ENCODE data around the gene AZU1.
"Not testable (repeated sequence)": the region's sequence is repeated elsewhere in the genome, so short reads cannot be mapped to it uniquely, and the experiment has no call there.

Gene AZU1

DNA sequence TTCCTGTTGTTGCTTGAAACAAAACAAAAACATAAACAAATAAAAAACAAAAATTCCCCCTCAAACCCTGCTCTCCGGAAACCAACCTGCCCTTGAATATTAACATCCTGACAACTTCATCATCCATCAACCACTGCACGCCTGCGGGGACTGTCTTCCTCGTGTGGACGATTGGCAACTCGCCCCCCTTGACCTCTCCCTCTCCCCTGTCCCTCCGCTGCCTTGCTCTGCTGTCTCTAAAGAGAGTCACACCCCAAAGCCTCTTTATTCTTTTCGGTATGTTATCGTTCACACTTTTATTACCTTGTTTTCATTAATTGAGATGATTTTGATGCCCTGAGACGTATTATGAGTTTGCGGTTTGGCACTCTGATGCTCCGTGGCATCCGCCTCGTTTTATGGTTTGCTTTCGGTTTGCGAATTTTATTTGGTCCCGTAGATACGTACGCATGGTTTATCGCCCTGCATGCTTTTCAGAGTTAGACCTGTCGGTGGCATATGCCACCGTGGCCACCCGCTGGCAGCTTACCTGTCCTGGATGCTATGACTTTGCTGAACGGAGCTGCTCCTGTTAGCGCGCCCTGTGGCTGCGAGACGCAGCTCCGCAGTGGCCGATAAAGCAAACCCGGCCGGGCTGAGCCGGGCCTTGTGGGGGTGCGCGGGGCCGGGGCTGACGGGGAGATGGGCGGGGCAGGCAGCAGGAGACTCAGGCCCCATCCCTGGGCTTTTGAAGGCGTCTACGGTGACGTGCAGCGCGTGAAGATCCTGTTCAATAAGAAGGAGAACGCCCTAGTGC is 19.8 kb upstream of the AZU1 start:
- no peak overlapping the region for H3K4me3 ChIP-seq (ENCODE audit: low read depth, low read length)

- no peak overlapping the region for H3K4me3 ChIP-seq (ENCODE audit: low read depth, low read length)
These were observed 19.2 kb upstream of the AZU1 start for GRCh38 chr19:808423-808775.

GRCh38 chr19:810077-810855 is 17.4 kb upstream of the AZU1 start:
- no peak overlapping the region for H3K4me3 ChIP-seq (ENCODE audit: low read depth, low read length)

DNA sequence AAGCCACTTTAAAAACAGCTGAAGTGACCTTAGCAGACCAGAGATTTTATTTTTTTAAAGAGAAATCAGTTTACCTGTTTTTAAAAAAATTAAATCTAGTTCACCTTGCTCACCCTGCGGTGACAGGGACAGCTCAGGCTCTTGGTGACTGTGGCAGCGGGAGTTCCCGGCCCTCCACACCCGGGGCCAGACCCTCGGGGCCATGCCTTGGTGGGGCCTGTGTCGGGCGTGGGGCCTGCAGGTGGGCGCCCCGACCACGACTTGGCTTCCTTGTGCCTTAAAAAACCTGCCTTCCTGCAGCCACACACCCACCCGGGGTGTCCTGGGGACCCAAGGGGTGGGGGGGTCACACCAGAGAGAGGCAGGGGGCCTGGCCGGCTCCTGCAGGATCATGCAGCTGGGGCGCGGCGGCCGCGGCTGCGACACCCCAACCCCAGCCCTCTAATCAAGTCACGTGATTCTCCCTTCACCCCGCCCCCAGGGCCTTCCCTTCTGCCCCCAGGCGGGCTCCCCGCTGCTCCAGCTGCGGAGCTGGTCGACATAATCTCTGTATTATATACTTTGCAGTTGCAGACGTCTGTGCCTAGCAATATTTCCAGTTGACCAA is 16.7 kb upstream of the AZU1 start:
- H3K4me3 ChIP-seq (ENCODE audit: low read depth, low read length): no peak overlapping the region

DNA sequence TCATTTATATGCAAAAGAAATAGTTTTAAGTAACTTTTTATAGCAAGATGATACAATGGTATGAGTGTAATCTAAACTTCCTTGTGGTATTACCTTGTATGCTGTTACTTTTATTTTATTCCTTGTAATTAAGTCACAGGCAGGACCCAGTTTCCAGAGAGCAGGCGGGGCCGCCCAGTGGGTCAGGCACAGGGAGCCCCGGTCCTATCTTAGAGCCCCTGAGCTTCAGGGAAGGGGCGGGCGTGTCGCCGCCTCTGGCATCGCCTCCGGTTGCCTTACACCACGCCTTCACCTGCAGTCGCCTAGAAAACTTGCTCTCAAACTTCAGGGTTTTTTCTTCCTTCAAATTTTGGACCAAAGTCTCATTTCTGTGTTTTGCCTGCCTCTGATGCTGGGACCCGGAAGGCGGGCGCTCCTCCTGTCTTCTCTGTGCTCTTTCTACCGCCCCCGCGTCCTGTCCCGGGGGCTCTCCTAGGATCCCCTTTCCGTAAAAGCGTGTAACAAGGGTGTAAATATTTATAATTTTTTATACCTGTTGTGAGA is 16.1 kb upstream of the AZU1 start:
- no peak overlapping the region for H3K4me3 ChIP-seq (ENCODE audit: low read depth, low read length)

DNA sequence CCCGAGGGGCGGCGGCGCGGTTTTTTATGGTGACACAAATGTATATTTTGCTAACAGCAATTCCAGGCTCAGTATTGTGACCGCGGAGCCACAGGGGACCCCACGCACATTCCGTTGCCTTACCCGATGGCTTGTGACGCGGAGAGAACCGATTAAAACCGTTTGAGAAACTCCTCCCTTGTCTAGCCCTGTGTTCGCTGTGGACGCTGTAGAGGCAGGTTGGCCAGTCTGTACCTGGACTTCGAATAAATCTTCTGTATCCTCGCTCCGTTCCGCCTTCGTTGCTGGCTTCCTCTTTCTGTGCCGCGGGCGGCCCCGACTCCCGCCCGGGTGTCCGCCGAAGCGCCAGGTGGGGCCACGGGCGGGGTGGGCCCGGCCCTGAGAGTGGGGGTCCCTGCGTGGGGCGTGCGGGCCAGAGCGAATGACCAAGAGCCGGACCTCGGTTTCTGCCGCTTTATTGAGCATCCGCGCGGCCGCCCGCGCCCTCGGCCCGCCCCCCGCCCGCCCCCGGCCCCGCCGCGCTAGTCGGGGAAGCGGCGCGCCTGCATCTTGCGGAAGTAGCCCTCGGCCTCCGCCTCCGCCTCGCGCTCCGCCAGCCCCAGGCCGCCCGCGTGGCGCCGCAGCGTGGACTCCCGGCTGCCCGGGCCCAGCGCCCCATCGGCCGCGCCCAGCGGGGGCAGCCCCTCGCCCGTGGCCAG is 15.4 kb upstream of the AZU1 start:
- no peak overlapping the region for H3K4me3 ChIP-seq (ENCODE audit: low read depth, low read length)

- H3K4me3 ChIP-seq (ENCODE audit: low read depth, low read length): no peak overlapping the region
These were observed 14.9 kb upstream of the AZU1 start for GRCh38 chr19:812747-813218.

- H3K4me3 ChIP-seq (ENCODE audit: low read depth, low read length): no peak overlapping the region
These were observed 14.2 kb upstream of the AZU1 start for GRCh38 chr19:813219-814151.

GRCh38 chr19:814152-815078 is 13.2 kb upstream of the AZU1 start:
- H3K4me3 ChIP-seq (ENCODE audit: low read depth, low read length): no peak overlapping the region

- H3K4me3 ChIP-seq (ENCODE audit: low read depth, low read length): no peak overlapping the region
These were observed 12.4 kb upstream of the AZU1 start for GRCh38 chr19:815079-815774.

GRCh38 chr19:815775-816499 is 11.7 kb upstream of the AZU1 start:
- no peak overlapping the region for H3K4me3 ChIP-seq (ENCODE audit: low read depth, low read length)

GRCh38 chr19:816500-816857 is 11.2 kb upstream of the AZU1 start:
- no peak overlapping the region for H3K4me3 ChIP-seq (ENCODE audit: low read depth, low read length)

GRCh38 chr19:820212-820611 is 7.4 kb upstream of the AZU1 start:
- H3K4me3 ChIP-seq (ENCODE audit: low read depth, low read length): not testable (repeated sequence)

DNA sequence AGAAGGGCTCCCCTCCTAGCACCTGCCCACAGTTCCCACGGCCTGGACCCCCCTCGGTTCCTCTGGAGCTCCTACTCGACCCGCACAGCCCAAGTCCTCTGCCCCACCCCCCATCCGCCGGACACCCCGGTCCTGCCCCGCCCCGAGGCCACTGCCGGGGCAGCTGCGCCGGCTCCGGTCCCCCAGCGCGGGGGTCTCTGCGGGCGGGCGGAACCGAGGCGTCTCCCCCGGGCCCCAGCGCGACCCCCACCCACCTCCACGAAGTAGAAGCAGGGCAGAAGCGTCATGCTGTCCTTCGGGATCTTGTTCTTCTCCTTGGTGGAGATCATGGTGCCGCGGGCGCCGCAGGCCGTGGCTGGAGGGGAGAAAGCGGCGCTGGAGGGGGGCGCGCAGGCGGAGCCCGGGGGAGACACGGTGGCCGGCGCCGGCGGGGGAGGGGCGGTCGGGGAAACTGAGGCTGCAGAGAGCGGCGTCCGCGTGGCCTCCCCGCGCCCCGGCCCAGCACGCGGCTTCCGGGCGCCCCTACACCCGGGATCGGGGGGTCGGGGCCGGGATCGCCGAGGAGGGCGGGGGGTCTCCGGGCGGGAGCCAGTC is 6.3 kb upstream of the AZU1 start:
- peak overlapping the region; percentile 35 for H3K4me3 ChIP-seq (ENCODE audit: low read depth, low read length)

DNA sequence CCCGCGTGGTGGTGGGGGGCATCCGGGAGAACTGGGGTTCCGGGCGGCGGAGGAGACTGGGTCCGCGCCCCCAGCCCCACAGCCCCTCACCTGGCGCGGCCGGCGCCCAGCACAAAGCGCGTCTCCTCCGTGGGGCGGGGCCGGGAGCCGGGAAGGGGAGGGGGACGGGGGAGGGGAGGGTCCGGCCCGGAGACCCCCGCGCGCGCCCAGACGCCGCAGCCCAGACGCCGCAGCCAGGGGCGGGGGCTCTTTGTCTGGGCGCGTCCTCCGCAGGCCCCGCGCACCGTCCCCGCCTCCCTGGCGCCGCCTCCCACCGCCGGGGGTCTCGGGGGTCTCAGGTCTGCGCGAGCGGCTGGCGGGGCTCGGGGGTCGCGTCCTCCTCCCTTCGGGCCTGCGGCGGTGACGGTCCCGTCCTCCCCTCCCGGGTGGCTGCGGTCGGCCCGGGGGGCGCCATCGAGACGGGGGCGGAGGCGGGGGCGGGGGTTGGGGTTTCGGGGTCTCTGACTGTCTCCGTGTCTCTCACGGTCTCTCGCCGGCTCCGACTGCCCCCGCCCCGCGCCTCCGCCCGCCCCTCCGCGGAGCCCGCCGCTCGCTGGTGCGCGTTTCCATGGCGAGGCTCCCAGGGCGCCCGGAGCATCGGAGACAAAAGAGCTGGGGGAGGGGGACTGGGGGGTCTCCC is 5.7 kb upstream of the AZU1 start, which contains the start of gene PLPPR3:
Gene PLPPR3, minus strand, starts transcription at position 131 of the 679 bp plus-strand sequence. CDS start 396 bp downstream, outside the sequence.
- H3K4me3 ChIP-seq (ENCODE audit: low read depth, low read length): peak within 1 kb of the TSS; percentile 35

GRCh38 chr19:823565-824121 is 4.0 kb upstream of the AZU1 start:
- no peak overlapping the region for H3K4me3 ChIP-seq (ENCODE audit: low read depth, low read length)
